Liver (tissue), 9 donors: ENCODE data around the gene ARRDC1. TPM values are rescaled to one million over a fixed set of nuclear protein-coding genes. Genes with fewer than 3 reads are reported as not detected.
A peak's percentile ranks its signal among the peaks of the same experiment; 100 is the strongest.
"Not testable (repeated sequence)": the region's sequence is repeated elsewhere in the genome, so short reads cannot be mapped to it uniquely, and the experiment has no call there.

ENCODE experiments used
- DNase-seq: peaks from one replicate; pipeline ENCODE4 v3.0.0-alpha.2; 2017; ENCODE audit warnings: low spot score
- H3K27ac ChIP-seq, 2 donors: one replicate each; pipeline ENCODE4 v1.7.0; 2013; ENCODE audit warnings: inconsistent platforms in 2 of 2, low read length in 2 of 2, control low read depth in 1 of 2, low read depth in 1 of 2, mild to moderate bottlenecking in 1 of 2
- H3K27me3 ChIP-seq, 4 donors: one replicate each; pipeline versions ENCODE4 v1.6.1 to v1.7.0; 2013; ENCODE audit warnings: low read length in 3 of 4, inconsistent platforms in 1 of 4, mild to moderate bottlenecking in 1 of 4, moderate library complexity in 1 of 4; ENCODE audit not compliant: control insufficient read depth in 4 of 4, insufficient read depth in 4 of 4
- H3K36me3 ChIP-seq, 4 donors: one replicate each; pipeline versions ENCODE4 v1.6.1 to v1.7.0; 2013; ENCODE audit warnings: low read length in 3 of 4, mild to moderate bottlenecking in 3 of 4, low read depth in 1 of 4, moderate library complexity in 1 of 4; ENCODE audit not compliant: control insufficient read depth in 4 of 4, insufficient read depth in 3 of 4
- H3K4me1 ChIP-seq, 4 donors: one replicate each; pipeline versions ENCODE4 v1.6.1 to v1.7.0; 2013; ENCODE audit warnings: low read length in 3 of 4, mild to moderate bottlenecking in 3 of 4, moderate library complexity in 1 of 4; ENCODE audit not compliant: control insufficient read depth in 4 of 4, insufficient read depth in 4 of 4
- H3K4me3 ChIP-seq, 3 donors: one replicate each; pipeline versions ENCODE4 v1.6.1 to v1.7.0; 2013; ENCODE audit warnings: low read length in 3 of 3, control low read depth in 1 of 3, low read depth in 1 of 3, mild to moderate bottlenecking in 1 of 3
- H3K9ac ChIP-seq, 2 donors: one replicate each; pipeline ENCODE4 v1.7.0; 2013; ENCODE audit warnings: low read length in 2 of 2, mild to moderate bottlenecking in 2 of 2, moderate library complexity in 2 of 2, control low read depth in 1 of 2, low read depth in 1 of 2
- H3K9me3 ChIP-seq, 4 donors: one replicate each; pipeline versions ENCODE4 v1.6.1 to v1.7.0; 2013; ENCODE audit warnings: low read length in 3 of 4; ENCODE audit not compliant: control insufficient read depth in 4 of 4
- CTCF ChIP-seq: fragments of 150-350 bp; IDR thresholded peaks from 2 replicates; pipeline ENCODE4 v1.5.1; 2017; ENCODE audit warnings: improper control_type of control experiment, low read depth, low read length; ENCODE audit not compliant: missing input control
- FOXA1 ChIP-seq: IDR thresholded peaks from 2 replicates; pipeline ENCODE4 v1.6.1; 2016; ENCODE audit warnings: antibody characterized with exemption
- FOXA2 ChIP-seq: IDR thresholded peaks from 2 replicates; pipeline ENCODE4 v1.6.1; 2016; ENCODE audit warnings: antibody characterized with exemption
- GABPA ChIP-seq, 2 donors: IDR thresholded peaks in 1 of 2; conservative IDR thresholded peaks in 1 of 2; 2 replicates each; pipeline ENCODE4 v1.6.1; 2016; ENCODE audit warnings: antibody characterized with exemption in 2 of 2, mild to moderate bottlenecking in 1 of 2, moderate library complexity in 1 of 2
- JUND ChIP-seq, 2 donors: IDR thresholded peaks; 2 replicates each; pipeline ENCODE4 v1.6.1; 2016; ENCODE audit warnings: antibody characterized with exemption in 2 of 2
- NR2F2 ChIP-seq: IDR thresholded peaks from 2 replicates; pipeline ENCODE4 v1.6.1; 2016; ENCODE audit warnings: antibody characterized with exemption
- REST ChIP-seq: IDR thresholded peaks from 2 replicates; pipeline ENCODE4 v1.6.1; 2016; ENCODE audit warnings: antibody characterized with exemption, mild to moderate bottlenecking
- RXRA ChIP-seq, 2 donors: IDR thresholded peaks; 2 replicates each; pipeline ENCODE4 v1.6.1; 2017 to 2018; ENCODE audit warnings: antibody characterized with exemption in 2 of 2, mild to moderate bottlenecking in 1 of 2
- SP1 ChIP-seq: IDR thresholded peaks from 2 replicates; pipeline ENCODE4 v1.6.1; 2018; ENCODE audit warnings: antibody characterized with exemption, mild to moderate bottlenecking
- TAF1 ChIP-seq: conservative IDR thresholded peaks from 2 replicates; pipeline ENCODE4 v1.6.1; 2016; ENCODE audit warnings: antibody characterized with exemption, mild to moderate bottlenecking
- YY1 ChIP-seq: IDR thresholded peaks from 2 replicates; pipeline ENCODE4 v1.6.1; 2016; ENCODE audit warnings: antibody characterized with exemption, mild to moderate bottlenecking
- WGBS: extraction: QIAGEN DNeasy Blood & Tissue Kit; methylation state at CpG from one replicate; pipeline ENCODE4 v1.1.7; 2013; 5-methylcytosine and 5-hydroxymethylcytosine counted together
- polyA plus RNA-seq, 2 donors: library from polyadenylated mRNA; stranded (reverse) in 1 of 2; unstranded in 1 of 2; fragments of 200-250 nt in 1 of 2; fragments of >200 nt in 1 of 2; fragmentation: Nextera tagmentation in 1 of 2; extraction: Ambion mirVana in 1 of 2; gene quantifications; one replicate each; pipeline versions ENCODE4 v1.2.1 to v1.2.3, GENCODE V29; 2013 to 2015
- total RNA-seq, 2 donors: library from RNA; depleted of rRNA; stranded (reverse); fragments of >200 nt; gene quantifications; one replicate each; pipeline ENCODE4 v1.2.3, GENCODE V29; 2014
- donor health status: healthy.
- donor health status: healthy.
- donor health status: healthy.
- donor health status: healthy.
- donor health status: healthy.

Gene ARRDC1
- total and polyA plus RNA-seq, 4 donors, result 9.8 to 31.6 (median 23.4) TPM

- DNase-seq, H3K27ac ChIP-seq, H3K36me3 ChIP-seq, H3K27me3 ChIP-seq, H3K4me3 ChIP-seq, H3K9me3 ChIP-seq, H3K9ac ChIP-seq: not testable (repeated sequence)
- peaks cover 2 to 34% (median 28%) of the 10 kb centered on the region in 4 donors for H3K4me1 ChIP-seq
- 97% methylated on average over 14 of the region's 14 CpGs for WGBS
Measured at GRCh38 chr9:137627406-137627805, 21.9 kb downstream of the ARRDC1 start.

GRCh38 chr9:137630126-137630525 lies 24.6 kb downstream of the ARRDC1 start:
- Histone ChIP-seq H3K4me1 (peaks cover 2 to 40% (median 30%) of the 10 kb centered on the region in 4 donors), H3K9ac (no peak overlapping the region), H3K36me3 (no peaks in the 10 kb centered on the region), H3K9me3 (no peaks in the 10 kb centered on the region), H3K4me3 (no peak overlapping the region), H3K27ac (no peak overlapping the region), H3K27me3 (no peaks in the 10 kb centered on the region)
- 13% methylated on average over 1 of the region's 1 CpG for WGBS
- DNase-seq, result no peak
- TF ChIP-seq YY1 (no peak), CTCF (no peak), FOXA2 (peak; percentile 21)

GRCh38 chr9:137630679-137631078 lies 25.2 kb downstream of the ARRDC1 start:
- peaks cover 2 to 40% (median 30%) of the 10 kb centered on the region in 4 donors for H3K4me1 ChIP-seq
- H3K27ac ChIP-seq, result peak overlapping the region; percentile 23 to 51
- no peak overlapping the region for H3K9ac ChIP-seq
- H3K27me3 ChIP-seq, result no peaks in the 10 kb centered on the region
- 73% methylated on average over 4 of the region's 4 CpGs for WGBS
- H3K4me3 ChIP-seq, result no peak overlapping the region
- DNase-seq, result no peak
- H3K9me3 ChIP-seq, result no peaks in the 10 kb centered on the region
- TF ChIP-seq FOXA1 (no peak), JUND (IDR thresholded peaks at IDR 0.05) (no peak), TAF1 (no peak), SP1 (no peak), NR2F2 (no peak), RXRA (IDR thresholded peaks at IDR 0.05) (no peak), YY1 (no peak), GABPA (IDR thresholded peaks at IDR 0.05 in 1 of 2, conservative IDR thresholded peaks at IDR 0.05 in 1 of 2) (no peak), REST (no peak)
- H3K36me3 ChIP-seq, result no peaks in the 10 kb centered on the region
